HepG2 (cell line): ENCODE results near the gene UBAP1. TPM values are rescaled to one million over a fixed set of nuclear protein-coding genes. Genes with fewer than 3 reads are reported as not detected.
A peak's percentile ranks its signal among the peaks of the same experiment; 100 is the strongest.

Experiments used
- AHDC1 ChIP-seq: sonication (generic); formaldehyde crosslinking; IDR thresholded peaks from 2 replicates; pipeline ENCODE4 v1.5.1; 2020; ENCODE audit warnings: mild to moderate bottlenecking, missing genetic modification reagents, borderline replicate concordance
- ARID4A ChIP-seq: sonication (generic); formaldehyde crosslinking; IDR thresholded peaks from 2 replicates; pipeline ENCODE4 v1.5.0; 2020; ENCODE audit warnings: mild to moderate bottlenecking, missing genetic modification reagents, borderline replicate concordance
- ATRX ChIP-seq: sonication (generic); formaldehyde crosslinking; IDR thresholded peaks from 2 replicates; pipeline ENCODE4 v1.4.0; 2020; ENCODE audit warnings: missing genetic modification reagents, borderline replicate concordance
- CEBPG ChIP-seq: IDR thresholded peaks from 2 replicates; pipeline ENCODE4 v1.6.1; 2016
- FOXJ3 ChIP-seq: sonication (generic); formaldehyde crosslinking; IDR thresholded peaks from 2 replicates; pipeline ENCODE4 v1.4.0; 2020; ENCODE audit warnings: missing genetic modification reagents, mild to moderate bottlenecking, borderline replicate concordance
- MYC ChIP-seq: sonication (generic); formaldehyde crosslinking; IDR thresholded peaks from 2 replicates; pipeline ENCODE4 v1.9.0; 2021; ENCODE audit warnings: missing genetic modification reagents, borderline replicate concordance
- NFE2L2 ChIP-seq: fragments of 150-350 bp; IDR thresholded peaks from 2 replicates; pipeline ENCODE4 v1.6.1; 2014; ENCODE audit warnings: low read length
- POLR2A ChIP-seq, 2 experiments: IDR thresholded peaks; 2 replicates each; pipeline ENCODE4 v1.6.1; 2011; ENCODE audit warnings: low read depth in 2 of 2, low read length in 2 of 2, mild to moderate bottlenecking in 1 of 2, moderate library complexity in 1 of 2; ENCODE audit not compliant: insufficient read depth in 1 of 2
- RELA ChIP-seq: sonication (generic); formaldehyde crosslinking; IDR thresholded peaks from 2 replicates; pipeline ENCODE4 v1.4.0; 2020; ENCODE audit warnings: missing genetic modification reagents
- SALL2 ChIP-seq: sonication (generic); formaldehyde crosslinking; IDR thresholded peaks from 2 replicates; pipeline ENCODE4 v1.8.1; 2023; ENCODE audit warnings: mild to moderate bottlenecking, missing genetic modification reagents, inconsistent platforms
- ZNF333 ChIP-seq: sonication (generic); formaldehyde crosslinking; IDR thresholded peaks from 2 replicates; pipeline ENCODE4 v1.4.0; 2020; ENCODE audit warnings: mild to moderate bottlenecking, missing genetic modification reagents, borderline replicate concordance
- polyA plus RNA-seq, 8 experiments: library from polyadenylated mRNA; depleted of rRNA in 3 of 8; stranded (reverse) in 7 of 8; unstranded in 1 of 8; fragments of >200 nt; fragmentation: Illumina TruSeq in 4 of 8; extraction: Trizol in 4 of 8; gene quantifications; 2 replicates each; pipeline versions ENCODE4 v1.2.1 to v1.2.3, GENCODE V29; 2011 to 2016; ENCODE audit warnings: low read depth in 4 of 8, missing spikeins in 1 of 8, mixed read lengths in 1 of 8; ENCODE audit not compliant: insufficient read depth in 1 of 8
- total RNA-seq, 5 experiments: library from RNA; depleted of rRNA; stranded (reverse); fragments of >200 nt; fragmentation: Illumina TruSeq; extraction: Trizol; gene quantifications; 2 replicates each; pipeline ENCODE4 v1.2.3, GENCODE V29; 2016; ENCODE audit warnings: low read depth in 1 of 5
- TF ChIP-seq, protein P1 (sequence below): sonication (generic); formaldehyde crosslinking; IDR thresholded peaks from 2 replicates; pipeline ENCODE4 v1.4.0; 2020; ENCODE audit warnings: low read depth, mild to moderate bottlenecking, missing genetic modification reagents
- TF ChIP-seq, protein P2 (sequence below): sonication (generic); formaldehyde crosslinking; IDR thresholded peaks from 2 replicates; pipeline ENCODE4 v1.9.0; 2022; ENCODE audit warnings: low read depth, missing genetic modification reagents
- TF ChIP-seq, protein P3 (sequence below), 2 experiments: fragments of 450-650 bp in 1 of 2; sonication (generic) in 1 of 2; formaldehyde crosslinking; IDR thresholded peaks; 2 replicates each; pipeline versions ENCODE4 v1.5.0 to v1.8.0; 2020 to 2022; ENCODE audit warnings: mild to moderate bottlenecking in 1 of 2, missing genetic modification reagents in 1 of 2

Gene UBAP1
- total and polyA plus RNA-seq, 2 of the 13 experiments (the other 11 are each of a cell fraction or from before 2014, with no cell fraction given), result 19.5 to 40.5 TPM

GRCh38 chr9:34178436-34179212 is at the start of gene UBAP1 (continued):
- TF ChIP-seq, protein P1, sequence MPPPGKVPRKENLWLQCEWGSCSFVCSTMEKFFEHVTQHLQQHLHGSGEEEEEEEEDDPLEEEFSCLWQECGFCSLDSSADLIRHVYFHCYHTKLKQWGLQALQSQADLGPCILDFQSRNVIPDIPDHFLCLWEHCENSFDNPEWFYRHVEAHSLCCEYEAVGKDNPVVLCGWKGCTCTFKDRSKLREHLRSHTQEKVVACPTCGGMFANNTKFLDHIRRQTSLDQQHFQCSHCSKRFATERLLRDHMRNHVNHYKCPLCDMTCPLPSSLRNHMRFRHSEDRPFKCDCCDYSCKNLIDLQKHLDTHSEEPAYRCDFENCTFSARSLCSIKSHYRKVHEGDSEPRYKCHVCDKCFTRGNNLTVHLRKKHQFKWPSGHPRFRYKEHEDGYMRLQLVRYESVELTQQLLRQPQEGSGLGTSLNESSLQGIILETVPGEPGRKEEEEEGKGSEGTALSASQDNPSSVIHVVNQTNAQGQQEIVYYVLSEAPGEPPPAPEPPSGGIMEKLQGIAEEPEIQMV (CRISPR knock-in tag), result 0 out of 2 replicates have a peak, but pooled peaks have one; percentile 62
- TF ChIP-seq POLR2A (IDR thresholded peaks at IDR 0.05; ENCODE audit: insufficient read depth in 1 of 2, low read depth in 2 of 2, low read length in 2 of 2) (peak; percentile 61 to 90), MYC (CRISPR knock-in tag) (no peak; the same call in 1 of the 2 replicates), SALL2 (CRISPR knock-in tag) (peak; percentile 73), ARID4A (CRISPR knock-in tag) (peak; percentile 78; the same call in 1 of the 2 replicates), RELA (0 out of 2 replicates have a peak, but pooled peaks have one; percentile 54), NFE2L2 (no peak), ZNF333 (CRISPR knock-in tag) (no peak), FOXJ3 (CRISPR knock-in tag) (peak; percentile 20; the same call in 1 of the 2 replicates), CEBPG (CRISPR knock-in tag) (peak; percentile 66), AHDC1 (CRISPR knock-in tag) (no peak), ATRX (no peak)
- TF ChIP-seq, protein P2, sequence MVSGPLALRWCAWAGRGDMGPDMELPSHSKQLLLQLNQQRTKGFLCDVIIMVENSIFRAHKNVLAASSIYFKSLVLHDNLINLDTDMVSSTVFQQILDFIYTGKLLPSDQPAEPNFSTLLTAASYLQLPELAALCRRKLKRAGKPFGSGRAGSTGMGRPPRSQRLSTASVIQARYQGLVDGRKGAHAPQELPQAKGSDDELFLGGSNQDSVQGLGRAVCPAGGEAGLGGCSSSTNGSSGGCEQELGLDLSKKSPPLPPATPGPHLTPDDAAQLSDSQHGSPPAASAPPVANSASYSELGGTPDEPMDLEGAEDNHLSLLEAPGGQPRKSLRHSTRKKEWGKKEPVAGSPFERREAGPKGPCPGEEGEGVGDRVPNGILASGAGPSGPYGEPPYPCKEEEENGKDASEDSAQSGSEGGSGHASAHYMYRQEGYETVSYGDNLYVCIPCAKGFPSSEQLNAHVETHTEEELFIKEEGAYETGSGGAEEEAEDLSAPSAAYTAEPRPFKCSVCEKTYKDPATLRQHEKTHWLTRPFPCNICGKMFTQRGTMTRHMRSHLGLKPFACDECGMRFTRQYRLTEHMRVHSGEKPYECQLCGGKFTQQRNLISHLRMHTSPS (CRISPR knock-in tag), result no peak
- TF ChIP-seq, protein P3, sequence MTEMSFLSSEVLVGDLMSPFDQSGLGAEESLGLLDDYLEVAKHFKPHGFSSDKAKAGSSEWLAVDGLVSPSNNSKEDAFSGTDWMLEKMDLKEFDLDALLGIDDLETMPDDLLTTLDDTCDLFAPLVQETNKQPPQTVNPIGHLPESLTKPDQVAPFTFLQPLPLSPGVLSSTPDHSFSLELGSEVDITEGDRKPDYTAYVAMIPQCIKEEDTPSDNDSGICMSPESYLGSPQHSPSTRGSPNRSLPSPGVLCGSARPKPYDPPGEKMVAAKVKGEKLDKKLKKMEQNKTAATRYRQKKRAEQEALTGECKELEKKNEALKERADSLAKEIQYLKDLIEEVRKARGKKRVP (CRISPR knock-in tag; IDR thresholded peaks at IDR 0.05), result peak in 1 of 2 experiments; percentile 63; a peak in 2 of 4 replicates
